ENCODE results near the gene ISG20. TPM values are rescaled to one million over a fixed set of nuclear protein-coding genes. Genes with fewer than 3 reads are reported as not detected.
"Not testable (repeated sequence)": the region's sequence is repeated elsewhere in the genome, so short reads cannot be mapped to it uniquely, and the experiment has no call there.

The ISG20 gene
- total RNA-seq, 2 experiments from 2014 or later = 209 to 215 TPM

DNA sequence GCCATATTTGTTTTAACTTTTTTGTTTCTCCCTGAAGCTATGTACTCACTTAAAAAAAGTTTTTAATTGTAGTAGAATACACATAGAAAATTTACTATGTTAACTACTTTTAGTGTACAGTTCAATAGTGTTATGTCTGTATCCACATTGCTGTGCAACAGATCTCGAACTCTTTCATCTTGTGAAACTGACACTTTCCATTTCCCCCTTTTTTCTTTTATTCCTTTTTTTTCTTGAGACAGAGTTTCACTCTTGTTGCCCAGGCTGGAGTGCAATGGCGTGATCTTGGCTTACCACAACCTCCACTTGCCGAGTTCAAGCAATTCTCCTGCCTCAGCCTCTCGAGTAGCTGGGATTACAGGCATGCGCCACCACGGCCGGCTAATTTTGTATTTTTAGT lies 6.0 kb upstream of the ISG20 start:
- POLR2A ChIA-PET = interaction anchor here (0.9 to 1.4 kb wide), 3 partner anchors 8 to 165 kb away, joined by 3 to 6 read pairs (median 3); partner anchors contain the start of genes MRPL46 and MRPS11
- H3K27me3 Mint-ChIP-seq; ATAC-seq (ENCODE audit: low read depth); H3K9me3 Mint-ChIP-seq; DNase-seq; H3K4me3 Mint-ChIP-seq: not testable (repeated sequence)
- peak overlapping the region; percentile 88 for H3K27ac Mint-ChIP-seq
- H3K4me1 Mint-ChIP-seq = peaks cover 65% of the 10 kb centered on the region
- H3K36me3 Mint-ChIP-seq = peaks cover 39% of the 10 kb centered on the region

DNA sequence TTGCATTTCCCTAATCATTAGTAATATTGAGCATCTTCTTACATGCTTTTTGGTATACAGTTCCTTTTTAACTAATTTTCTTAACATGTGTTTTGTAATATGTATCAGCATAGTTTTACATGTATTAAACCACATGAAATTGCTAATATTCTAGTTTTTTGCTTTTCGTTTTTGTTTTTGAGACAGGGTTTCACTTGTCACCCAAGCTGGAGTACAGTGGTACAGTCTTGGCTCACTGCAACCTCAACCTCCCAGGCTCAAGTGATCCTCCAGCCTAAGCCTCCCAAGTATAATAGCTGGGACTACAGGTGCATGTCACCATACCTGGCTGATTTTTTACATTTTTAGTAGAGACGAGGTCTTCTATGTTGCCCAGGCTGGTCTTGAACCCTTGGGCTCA lies 4.4 kb upstream of the ISG20 start:
- H3K27me3 Mint-ChIP-seq = no peaks in the 10 kb centered on the region
- no peak overlapping the region for H3K4me3 Mint-ChIP-seq
- ATAC-seq (ENCODE audit: low read depth) = no peak
- peak overlapping the region; percentile 71 for H3K27ac Mint-ChIP-seq
- H3K9me3 Mint-ChIP-seq = no peaks in the 10 kb centered on the region
- POLR2A ChIA-PET = interaction anchor here (1.4 to 2.8 kb wide), 2 partner anchors 13 to 15 kb away, joined by 5 to 21 read pairs; partner anchors contain the start of gene AEN
- peaks cover 61% of the 10 kb centered on the region for H3K4me1 Mint-ChIP-seq
- no peak for DNase-seq
- peaks cover 35% of the 10 kb centered on the region for H3K36me3 Mint-ChIP-seq

DNA sequence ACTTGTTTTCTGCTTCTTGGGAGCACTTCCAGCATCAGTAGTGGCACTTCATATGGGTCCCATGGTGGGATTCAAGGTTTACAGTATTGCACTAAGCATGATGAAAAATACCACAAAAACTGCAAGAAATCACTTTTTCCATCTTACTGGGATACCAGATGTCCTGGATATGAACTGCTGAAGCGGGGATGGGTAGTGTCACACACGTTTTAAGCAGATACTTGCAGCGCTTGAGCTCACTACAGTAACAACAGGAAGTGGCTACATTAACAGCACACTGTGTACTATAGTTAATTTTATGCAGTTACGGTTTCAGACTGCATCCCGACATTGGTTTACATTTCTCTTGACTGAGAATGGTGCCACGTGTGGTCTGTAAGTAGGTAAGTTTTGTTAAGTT lies 3.5 kb upstream of the ISG20 start:
- Mint-ChIP-seq H3K27ac (peak overlapping the region; percentile 100), H3K36me3 (peaks cover 36% of the 10 kb centered on the region), H3K4me3 (peak overlapping the region; percentile 98), H3K9me3 (no peaks in the 10 kb centered on the region), H3K4me1 (peaks cover 60% of the 10 kb centered on the region), H3K27me3 (no peaks in the 10 kb centered on the region)
- DNase-seq (no peak), ATAC-seq (ENCODE audit: low read depth) (peak; percentile 25)
- POLR2A ChIA-PET = interaction anchor here (0.6 to 2.8 kb wide), 4 partner anchors 10 to 14 kb away, joined by 3 to 21 read pairs (median 4); partner anchors contain the start of gene AEN

DNA sequence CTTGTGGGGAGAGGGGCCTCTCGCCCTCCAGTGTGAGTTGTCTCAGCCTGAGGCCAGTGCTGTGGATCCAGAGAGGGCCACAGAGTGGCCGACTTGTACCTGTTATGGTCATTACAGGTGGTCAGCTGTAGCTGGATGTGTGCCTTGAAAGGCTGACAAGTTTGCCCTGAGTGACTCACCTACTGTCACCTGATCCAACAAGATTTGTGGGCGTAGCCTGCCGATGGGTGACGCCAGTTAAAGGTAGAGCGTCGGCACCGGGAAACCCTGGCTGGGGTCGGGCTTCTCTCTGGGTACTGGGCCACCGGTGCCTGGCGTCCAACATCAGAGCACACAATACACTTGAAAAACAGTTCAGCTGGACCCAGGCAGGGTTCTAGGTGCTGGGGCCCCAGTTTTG lies 2.8 kb upstream of the ISG20 start:
- DNase-seq = peak; percentile 69
- peak; percentile 7 for ATAC-seq (ENCODE audit: low read depth)
- POLR2A ChIA-PET = interaction anchor here (1.0 to 2.8 kb wide), 4 partner anchors 9 to 18 kb away, joined by 3 to 21 read pairs (median 4); partner anchors contain the start of gene AEN
- peak overlapping the region; percentile 100 for H3K27ac Mint-ChIP-seq
- H3K4me1 Mint-ChIP-seq = peaks cover 57% of the 10 kb centered on the region
- H3K4me3 Mint-ChIP-seq = peak overlapping the region; percentile 98
- H3K27me3 Mint-ChIP-seq = no peaks in the 10 kb centered on the region
- H3K9me3 Mint-ChIP-seq = no peaks in the 10 kb centered on the region
- peaks cover 33% of the 10 kb centered on the region for H3K36me3 Mint-ChIP-seq

DNA sequence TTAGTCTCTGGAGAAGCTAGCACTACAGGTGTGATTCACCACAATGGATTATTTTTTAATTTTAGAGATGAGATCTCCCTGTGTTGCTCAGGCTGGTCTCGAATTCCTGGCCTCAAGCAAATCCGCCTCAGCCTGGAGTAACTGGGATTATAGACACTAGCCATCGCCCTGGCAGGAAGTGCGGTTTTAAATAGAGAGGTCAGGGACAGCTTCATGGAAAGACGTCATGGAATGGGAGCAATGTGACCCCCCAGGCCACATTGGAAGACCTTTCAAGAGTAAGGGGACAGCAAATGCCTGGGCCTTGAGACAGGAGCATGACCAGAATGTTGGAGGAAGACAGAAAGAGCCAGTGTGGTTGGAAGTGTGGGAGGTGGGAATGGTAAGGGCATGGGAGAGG lies 2.2 kb upstream of the ISG20 start:
- POLR2A ChIA-PET = interaction anchor here (1.0 to 2.8 kb wide), 2 partner anchors 15 to 18 kb away, joined by 3 to 21 read pairs; partner anchors contain the start of gene AEN
- H3K9me3 Mint-ChIP-seq = no peaks in the 10 kb centered on the region
- H3K36me3 Mint-ChIP-seq = peaks cover 33% of the 10 kb centered on the region
- H3K27me3 Mint-ChIP-seq = no peaks in the 10 kb centered on the region
- peak overlapping the region; percentile 100 for H3K27ac Mint-ChIP-seq
- DNase-seq (peak; percentile 26), ATAC-seq (ENCODE audit: low read depth) (no peak)
- peak overlapping the region; percentile 98 for H3K4me3 Mint-ChIP-seq
- peaks cover 56% of the 10 kb centered on the region for H3K4me1 Mint-ChIP-seq

DNA sequence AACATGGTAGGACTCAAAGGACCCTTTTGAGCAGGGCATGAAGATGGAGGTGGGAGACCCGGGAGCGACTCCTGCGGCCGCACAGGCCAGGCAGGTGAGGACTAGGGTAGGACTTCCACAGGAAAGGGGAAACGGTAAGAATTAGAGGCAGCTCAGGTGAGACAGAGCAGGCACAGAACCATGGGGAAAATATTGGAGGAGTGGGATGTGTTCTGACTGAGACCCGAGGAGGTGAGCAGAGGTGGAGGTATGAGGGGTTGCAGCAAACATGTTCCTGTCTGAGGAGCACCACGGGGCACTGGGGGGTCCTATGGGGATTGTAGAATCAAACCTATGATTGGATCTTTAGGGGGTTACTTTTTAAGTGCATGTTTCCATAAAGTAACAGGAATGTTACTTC lies 1.4 kb upstream of the ISG20 start:
- Mint-ChIP-seq H3K36me3 (peaks cover 34% of the 10 kb centered on the region), H3K27me3 (no peaks in the 10 kb centered on the region), H3K4me3 (peak overlapping the region; percentile 98), H3K27ac (peak overlapping the region; percentile 100), H3K9me3 (no peaks in the 10 kb centered on the region), H3K4me1 (peaks cover 57% of the 10 kb centered on the region)
- POLR2A ChIA-PET = interaction anchor here (2.8 kb wide), 1 partner anchor 16 kb away, joined by 21 read pairs; the partner anchor contains the start of gene AEN
- ATAC-seq (ENCODE audit: low read depth) (no peak), DNase-seq (no peak)

DNA sequence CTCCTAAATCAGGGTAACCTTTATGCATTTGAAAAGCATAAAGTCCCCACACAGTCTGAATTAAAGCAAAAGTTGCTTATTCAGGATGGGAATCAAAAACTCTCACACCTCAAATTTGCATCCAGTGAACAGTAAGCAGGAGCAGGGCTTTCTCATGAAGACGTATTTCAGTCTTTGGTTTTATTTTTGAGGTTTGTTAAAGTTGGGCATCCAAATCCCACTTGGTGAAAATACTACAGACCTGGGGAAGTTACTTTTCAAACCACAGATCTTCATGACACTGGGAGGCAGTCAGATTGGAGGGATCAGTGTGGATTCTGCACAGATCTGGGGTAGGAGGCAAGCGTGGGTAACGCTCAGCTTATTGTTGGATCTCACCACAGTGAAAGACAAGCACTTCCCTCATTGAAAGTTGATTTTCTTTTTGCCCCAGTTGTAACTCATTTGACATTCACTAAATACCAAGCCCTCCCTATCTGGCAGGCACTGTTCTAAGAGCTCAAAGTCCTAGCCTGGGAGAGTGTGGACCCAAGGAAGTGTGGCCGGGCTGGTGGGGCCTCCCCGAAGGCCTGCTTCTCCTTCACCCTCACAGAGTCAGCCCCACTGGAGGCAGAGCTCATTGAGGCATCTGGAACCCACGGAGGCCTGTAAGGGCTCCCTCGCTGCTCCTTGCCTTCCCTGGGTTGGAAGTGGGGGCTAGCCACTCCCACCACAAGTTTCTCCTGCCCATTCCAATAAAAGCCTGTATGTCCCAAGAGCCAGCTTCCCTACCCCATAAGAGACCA lies 783 bp upstream of the ISG20 start:
- H3K27me3 Mint-ChIP-seq = no peaks in the 10 kb centered on the region
- POLR2A ChIA-PET = interaction anchor here (0.8 to 1.2 kb wide), 8 partner anchors 18 to 274 kb away, joined by 3 to 8 read pairs (median 3); partner anchors contain the start of genes MRPL46 and MRPS11
- DNase-seq = no peak
- peak overlapping the region; percentile 100 for H3K27ac Mint-ChIP-seq
- peaks cover 34% of the 10 kb centered on the region for H3K36me3 Mint-ChIP-seq
- no peaks in the 10 kb centered on the region for H3K9me3 Mint-ChIP-seq
- H3K4me3 Mint-ChIP-seq = peak overlapping the region; percentile 98
- peaks cover 58% of the 10 kb centered on the region for H3K4me1 Mint-ChIP-seq
- ATAC-seq (ENCODE audit: low read depth) = no peak

DNA sequence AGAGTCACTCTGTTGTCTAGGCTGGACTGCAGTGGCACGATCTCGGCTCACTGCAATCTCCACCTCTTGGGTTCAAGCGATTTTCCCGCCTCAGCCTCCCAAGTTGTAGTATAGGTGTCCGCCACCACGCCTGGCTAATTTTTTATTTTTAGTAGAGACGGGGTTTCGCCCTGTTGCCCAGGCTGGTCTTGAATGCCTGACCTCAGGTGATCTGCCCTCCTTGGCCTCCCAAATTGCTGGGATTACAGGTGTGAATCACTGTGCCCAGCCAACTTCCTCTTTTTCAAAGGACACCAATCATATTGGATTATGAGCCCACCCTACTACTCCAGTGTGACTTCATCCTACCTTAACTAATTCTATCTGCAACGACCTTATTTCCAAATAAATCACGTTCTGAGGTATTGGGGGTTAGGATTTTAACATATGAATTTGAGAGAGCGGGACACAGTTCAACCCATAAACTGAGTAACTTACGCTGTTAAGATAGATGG lies 3.2 kb downstream of the ISG20 start:
- peaks cover 57% of the 10 kb centered on the region for H3K4me1 Mint-ChIP-seq
- H3K36me3 Mint-ChIP-seq = peaks cover 40% of the 10 kb centered on the region
- peak overlapping the region; percentile 73 for H3K27ac Mint-ChIP-seq
- H3K9me3 Mint-ChIP-seq = no peaks in the 10 kb centered on the region
- no peaks in the 10 kb centered on the region for H3K27me3 Mint-ChIP-seq
- DNase-seq = no peak
- POLR2A ChIA-PET = no interaction called here
- peak overlapping the region; percentile 60 for H3K4me3 Mint-ChIP-seq
- no peak for ATAC-seq (ENCODE audit: low read depth)

DNA sequence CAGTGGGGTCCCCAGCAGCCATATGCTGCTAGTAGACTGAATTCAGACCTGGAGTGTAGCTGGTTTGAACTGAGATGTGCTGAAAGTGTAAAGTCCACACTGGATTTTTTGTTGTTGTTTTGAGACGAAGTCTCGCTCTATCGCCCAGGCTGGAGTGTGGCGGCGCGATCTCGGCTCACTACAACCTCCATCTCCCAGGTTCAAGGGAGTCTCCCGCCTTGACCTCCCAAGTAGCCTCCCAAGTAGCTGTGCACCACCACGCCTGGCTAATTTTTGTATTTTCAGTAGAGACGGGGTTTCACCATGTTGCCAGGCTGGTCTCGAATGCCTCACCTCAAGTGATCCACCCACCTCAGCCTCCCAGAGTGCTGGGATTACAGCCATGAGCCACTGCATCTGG lies 3.7 kb downstream of the ISG20 start:
- POLR2A ChIA-PET; H3K27me3 Mint-ChIP-seq; DNase-seq; ATAC-seq (ENCODE audit: low read depth); H3K9me3 Mint-ChIP-seq: not testable (repeated sequence)
- H3K27ac Mint-ChIP-seq = peak overlapping the region; percentile 73
- peaks cover 41% of the 10 kb centered on the region for H3K36me3 Mint-ChIP-seq
- H3K4me3 Mint-ChIP-seq = peak overlapping the region; percentile 60
- H3K4me1 Mint-ChIP-seq = peaks cover 56% of the 10 kb centered on the region

DNA sequence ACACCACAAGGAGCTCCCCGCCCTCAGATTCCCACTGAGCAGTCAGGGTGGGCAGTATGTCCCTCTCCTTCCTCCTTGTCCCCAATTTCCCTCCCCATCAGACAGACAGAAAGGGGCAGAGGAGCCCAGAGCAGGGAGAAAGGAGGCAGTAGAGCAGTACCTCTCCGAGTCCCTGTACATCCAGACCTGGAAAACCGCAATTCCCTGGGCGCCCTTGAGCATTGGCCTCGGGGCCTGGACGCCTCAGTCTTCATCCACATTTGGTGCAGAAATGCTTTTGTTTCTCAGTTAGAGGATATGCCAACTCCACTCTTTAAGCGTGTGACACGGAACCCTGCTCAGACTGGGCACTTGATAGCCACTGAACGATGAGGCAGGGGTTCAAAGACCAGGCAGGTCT lies 5.9 kb downstream of the ISG20 start:
- H3K27me3 Mint-ChIP-seq = no peaks in the 10 kb centered on the region
- no peak overlapping the region for H3K4me3 Mint-ChIP-seq
- peaks cover 44% of the 10 kb centered on the region for H3K36me3 Mint-ChIP-seq

DNA sequence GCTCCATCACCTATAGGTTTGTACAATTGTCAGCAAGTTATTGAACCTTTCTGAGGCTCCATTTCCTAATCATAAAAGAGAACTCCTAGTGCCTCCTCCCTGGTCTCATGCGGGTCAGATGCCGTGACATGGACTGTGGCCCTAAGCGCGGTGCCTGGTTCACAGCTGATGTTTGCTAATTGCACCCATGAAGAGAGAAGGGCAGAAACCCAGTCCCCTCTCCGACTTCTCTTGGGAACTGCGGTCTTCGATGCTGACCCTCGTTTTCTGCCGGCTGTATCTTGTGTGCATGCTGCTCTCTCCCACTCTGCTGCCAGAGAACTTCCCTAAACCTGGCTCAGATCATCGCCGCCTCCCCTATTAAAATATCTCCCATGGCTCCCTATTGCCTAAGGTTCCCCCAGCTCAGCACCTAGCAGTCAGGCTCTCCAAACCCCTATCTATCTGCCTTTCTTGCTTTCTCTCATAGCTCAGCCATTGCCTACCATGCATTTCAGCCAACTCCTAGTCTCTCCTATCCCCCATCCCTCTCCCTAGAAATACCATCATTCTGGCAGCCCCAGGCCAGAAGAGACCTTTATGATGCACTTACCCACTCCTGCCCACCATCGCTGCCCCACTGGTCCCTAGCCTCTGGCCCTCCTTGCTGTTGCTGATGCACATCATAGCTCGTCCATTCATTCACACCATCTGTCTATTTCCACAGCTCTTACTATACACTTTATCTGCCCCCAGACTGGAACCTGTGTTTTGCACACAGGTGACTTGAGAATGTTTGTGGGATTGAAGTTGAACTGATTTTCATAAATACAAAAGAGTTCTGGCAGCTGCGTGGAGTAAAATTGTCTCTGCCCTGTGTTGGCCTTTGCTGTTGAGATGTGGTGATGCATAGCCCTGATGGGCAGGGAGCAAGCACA lies 6.6 kb downstream of the ISG20 start:
- Mint-ChIP-seq H3K4me1 (peaks cover 58% of the 10 kb centered on the region), H3K27me3 (no peaks in the 10 kb centered on the region), H3K4me3 (no peak overlapping the region), H3K36me3 (peaks cover 39% of the 10 kb centered on the region), H3K9me3 (no peaks in the 10 kb centered on the region), H3K27ac (peak overlapping the region; percentile 56)
- ATAC-seq (ENCODE audit: low read depth) (no peak), DNase-seq (no peak)
- POLR2A ChIA-PET = interaction anchor here (0.9 to 4.7 kb wide), 3 partner anchors 10 to 24 kb away, joined by 3 to 17 read pairs (median 4); partner anchors contain the start of gene AEN

More for the DNA sequence above, 5.9 kb downstream of the ISG20 start:
- DNase-seq = no peak
- POLR2A ChIA-PET = interaction anchor here (1.1 to 4.7 kb wide), 2 partner anchors 9 to 20 kb away, joined by 4 to 17 read pairs; no protein-coding TSS in a partner anchor
- no peak for ATAC-seq (ENCODE audit: low read depth)
- Mint-ChIP-seq H3K9me3 (no peaks in the 10 kb centered on the region), H3K27ac (peak overlapping the region; percentile 19), H3K4me1 (peaks cover 63% of the 10 kb centered on the region)

DNA sequence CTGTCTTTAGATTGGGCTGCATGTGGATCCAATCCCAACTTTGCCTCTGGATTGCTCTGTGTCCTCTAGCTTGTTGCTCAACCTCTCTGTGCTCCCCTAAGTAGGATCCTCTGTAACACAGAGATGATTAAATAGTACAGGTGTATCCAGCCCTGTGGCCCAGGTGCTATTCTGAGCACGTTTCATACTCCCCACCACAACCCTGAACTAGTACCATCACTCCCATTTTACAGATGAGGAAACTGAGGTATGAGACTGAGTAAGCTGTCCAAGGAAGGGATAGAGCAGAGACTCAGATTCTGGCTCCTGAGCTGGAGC lies 7.2 kb downstream of the ISG20 start:
- Mint-ChIP-seq H3K4me3 (no peak overlapping the region), H3K36me3 (peaks cover 38% of the 10 kb centered on the region), H3K4me1 (peaks cover 61% of the 10 kb centered on the region), H3K27me3 (no peaks in the 10 kb centered on the region), H3K27ac (peak overlapping the region; percentile 42), H3K9me3 (no peaks in the 10 kb centered on the region)
- no peak for ATAC-seq (ENCODE audit: low read depth)
- DNase-seq = no peak
- POLR2A ChIA-PET = interaction anchor here (0.9 to 4.7 kb wide), 4 partner anchors 11 to 25 kb away, joined by 3 to 17 read pairs (median 4); partner anchors contain the start of gene AEN

DNA sequence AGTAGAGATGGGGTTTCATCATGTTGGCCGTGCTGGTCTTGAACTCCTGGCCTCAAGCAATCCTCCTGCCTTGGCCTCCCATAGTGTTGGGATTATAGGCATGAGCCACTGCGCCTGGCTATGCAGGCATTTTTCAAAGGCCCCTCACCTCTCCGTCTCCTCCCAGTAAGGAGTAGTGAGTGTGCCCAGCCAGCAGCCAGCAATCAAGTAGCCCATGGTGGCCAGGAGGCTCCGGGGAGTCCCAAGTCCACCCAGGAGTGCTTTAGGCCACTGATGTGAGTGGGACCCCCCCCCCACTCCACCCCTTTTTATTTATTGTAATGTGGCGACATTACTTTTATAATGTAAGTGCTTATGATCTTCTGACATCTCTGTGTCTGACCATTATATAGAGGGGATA lies 8.1 kb downstream of the ISG20 start:
- Mint-ChIP-seq H3K4me1 (peaks cover 70% of the 10 kb centered on the region), H3K4me3 (no peak overlapping the region), H3K36me3 (peaks cover 38% of the 10 kb centered on the region), H3K9me3 (no peaks in the 10 kb centered on the region), H3K27ac (peak overlapping the region; percentile 71), H3K27me3 (no peaks in the 10 kb centered on the region)
- POLR2A ChIA-PET = interaction anchor here (1.1 to 4.7 kb wide), 2 partner anchors 12 to 22 kb away, joined by 3 to 17 read pairs; no protein-coding TSS in a partner anchor
- ATAC-seq (ENCODE audit: low read depth) = no peak
- DNase-seq = no peak

Data from activated naive CD8-positive, alpha-beta T cell treated with anti-CD3 and anti-CD28 coated beads, Interleukin-2, amount 10 ng/mL, durations not matched to agents 7 days and 5 days (primary cell).